Measurements from ENCODE around the gene CMIP.

CMIP gene

DNA sequence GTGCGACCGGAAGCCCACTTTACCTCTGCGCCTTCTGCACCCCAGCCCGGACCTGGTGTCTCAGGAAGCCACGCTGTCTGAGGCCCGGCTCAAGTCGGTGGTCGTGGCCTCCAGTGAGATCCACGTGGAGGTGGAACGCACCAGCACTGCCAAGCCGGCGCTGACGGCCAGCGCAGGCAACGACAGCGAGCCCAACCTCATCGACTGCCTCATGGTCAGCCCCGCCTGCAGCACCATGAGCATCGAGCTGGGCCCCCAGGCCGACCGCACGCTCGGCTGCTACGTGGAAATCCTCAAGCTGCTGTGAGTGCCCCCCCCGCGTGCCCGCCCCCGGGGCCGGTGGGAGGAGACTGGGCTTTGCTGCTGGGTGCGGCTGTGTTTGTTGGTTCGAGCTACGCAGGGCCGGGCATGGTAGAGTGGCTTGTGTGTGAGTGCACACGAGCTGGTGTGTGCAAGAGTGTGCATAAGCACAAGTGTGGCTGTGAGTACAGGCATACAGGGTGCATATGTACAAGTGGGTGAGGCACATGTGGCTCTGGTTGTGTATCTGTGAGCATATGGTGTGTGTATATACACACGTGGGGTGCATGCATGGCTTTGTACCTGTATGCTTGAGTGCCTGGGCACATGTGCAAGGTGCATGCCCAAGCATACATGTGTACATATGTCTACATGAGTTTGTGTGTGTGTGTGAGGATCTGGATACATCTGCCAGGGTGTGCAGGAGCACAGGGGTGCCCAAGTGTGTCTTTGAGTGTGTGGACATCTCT is 233.9 kb downstream of the CMIP start:
- no peak for ATAC-seq (ENCODE audit: insufficient read depth, low read depth)
- Histone ChIP-seq H3K9ac (ENCODE audit: low read depth, low read length) (no peak overlapping the region), H3K4me2 (ENCODE audit: insufficient read depth, low read length) (no peak overlapping the region), H3K36me3 (ENCODE audit: insufficient read depth, low read length) (peaks cover 69% of the 10 kb centered on the region), H2AFZ (ENCODE audit: low read depth, low read length) (no peak overlapping the region), H3K4me3 (ENCODE audit: low read depth in 1 of 2, low read length in 2 of 2) (no peak overlapping the region), H4K20me1 (ENCODE audit: insufficient read depth, low read length) (peaks cover 27% of the 10 kb centered on the region), H3K9me3 (ENCODE audit: insufficient read depth, low read length, severe bottlenecking) (no peaks in the 10 kb centered on the region), H3K27ac (ENCODE audit: low read length) (no peak overlapping the region), H3K4me1 (ENCODE audit: insufficient read depth, low read length) (no peaks in the 10 kb centered on the region), H3K79me2 (ENCODE audit: insufficient read depth, low read length) (no peaks in the 10 kb centered on the region), H3K27me3 (ENCODE audit: insufficient read depth, low read length, poor library complexity) (no peaks in the 10 kb centered on the region)
- TF ChIP-seq EZH2 (IDR thresholded peaks at IDR 0.05; ENCODE audit: borderline replicate concordance, low read depth, low read length, severe bottlenecking): no peak
- no peak for TF ChIP-seq CTCF (IDR thresholded peaks at IDR 0.05; ENCODE audit: borderline replicate concordance, extremely low read depth, low read length, poor library complexity, severe bottlenecking)
- no peak for DNase-seq

GRCh38 chr16:81679721-81680430 is 235.3 kb downstream of the CMIP start:
- H3K4me3 ChIP-seq (ENCODE audit: low read depth in 1 of 2, low read length in 2 of 2): no peak overlapping the region
- H4K20me1 ChIP-seq (ENCODE audit: insufficient read depth, low read length): peaks cover 37% of the 10 kb centered on the region
- no peak overlapping the region for H3K9ac ChIP-seq (ENCODE audit: low read depth, low read length)
- no peaks in the 10 kb centered on the region for H3K27me3 ChIP-seq (ENCODE audit: insufficient read depth, low read length, poor library complexity)
- ATAC-seq (ENCODE audit: insufficient read depth, low read depth): no peak
- no peaks in the 10 kb centered on the region for H3K79me2 ChIP-seq (ENCODE audit: insufficient read depth, low read length)
- no peak for DNase-seq
- H3K4me1 ChIP-seq (ENCODE audit: insufficient read depth, low read length): no peaks in the 10 kb centered on the region
- no peak for TF ChIP-seq EZH2 (IDR thresholded peaks at IDR 0.05; ENCODE audit: borderline replicate concordance, low read depth, low read length, severe bottlenecking)
- no peak for TF ChIP-seq CTCF (IDR thresholded peaks at IDR 0.05; ENCODE audit: borderline replicate concordance, extremely low read depth, low read length, poor library complexity, severe bottlenecking)
- peaks cover 69% of the 10 kb centered on the region for H3K36me3 ChIP-seq (ENCODE audit: insufficient read depth, low read length)
- no peak overlapping the region for H3K27ac ChIP-seq (ENCODE audit: low read length)
- no peak overlapping the region for H3K4me2 ChIP-seq (ENCODE audit: insufficient read depth, low read length)
- no peak overlapping the region for H2AFZ ChIP-seq (ENCODE audit: low read depth, low read length)
- no peaks in the 10 kb centered on the region for H3K9me3 ChIP-seq (ENCODE audit: insufficient read depth, low read length, severe bottlenecking)

GRCh38 chr16:81680444-81681275 is 236.1 kb downstream of the CMIP start:
- Histone ChIP-seq H3K9ac (ENCODE audit: low read depth, low read length) (no peak overlapping the region), H3K4me1 (ENCODE audit: insufficient read depth, low read length) (no peaks in the 10 kb centered on the region), H3K4me3 (ENCODE audit: low read depth in 1 of 2, low read length in 2 of 2) (no peak overlapping the region), H3K9me3 (ENCODE audit: insufficient read depth, low read length, severe bottlenecking) (no peaks in the 10 kb centered on the region), H3K4me2 (ENCODE audit: insufficient read depth, low read length) (no peak overlapping the region), H2AFZ (ENCODE audit: low read depth, low read length) (no peak overlapping the region), H3K27ac (ENCODE audit: low read length) (no peak overlapping the region), H3K79me2 (ENCODE audit: insufficient read depth, low read length) (no peaks in the 10 kb centered on the region), H3K27me3 (ENCODE audit: insufficient read depth, low read length, poor library complexity) (no peaks in the 10 kb centered on the region), H3K36me3 (ENCODE audit: insufficient read depth, low read length) (peaks cover 73% of the 10 kb centered on the region), H4K20me1 (ENCODE audit: insufficient read depth, low read length) (peaks cover 41% of the 10 kb centered on the region)
- DNase-seq (no peak), ATAC-seq (ENCODE audit: insufficient read depth, low read depth) (no peak)
- TF ChIP-seq CTCF (IDR thresholded peaks at IDR 0.05; ENCODE audit: borderline replicate concordance, extremely low read depth, low read length, poor library complexity, severe bottlenecking): no peak
- TF ChIP-seq EZH2 (IDR thresholded peaks at IDR 0.05; ENCODE audit: borderline replicate concordance, low read depth, low read length, severe bottlenecking): no peak
